GM20000 (cell line): Measurements from ENCODE around the gene ZNF628.
A peak's percentile ranks its signal among the peaks of the same experiment; 100 is the strongest.

Experiments
- DNase-seq: peaks from one replicate; pipeline ENCODE4 v3.0.0; 2012; ENCODE audit warnings: low spot score
- TF ChIP-seq, protein P1 (sequence below): IDR thresholded peaks from 2 replicates; pipeline ENCODE4 v1.5.1; 2012; ENCODE audit warnings: mild to moderate bottlenecking, control low read depth; ENCODE audit errors: extremely low read depth, missing control alignments

Gene ZNF628

DNA sequence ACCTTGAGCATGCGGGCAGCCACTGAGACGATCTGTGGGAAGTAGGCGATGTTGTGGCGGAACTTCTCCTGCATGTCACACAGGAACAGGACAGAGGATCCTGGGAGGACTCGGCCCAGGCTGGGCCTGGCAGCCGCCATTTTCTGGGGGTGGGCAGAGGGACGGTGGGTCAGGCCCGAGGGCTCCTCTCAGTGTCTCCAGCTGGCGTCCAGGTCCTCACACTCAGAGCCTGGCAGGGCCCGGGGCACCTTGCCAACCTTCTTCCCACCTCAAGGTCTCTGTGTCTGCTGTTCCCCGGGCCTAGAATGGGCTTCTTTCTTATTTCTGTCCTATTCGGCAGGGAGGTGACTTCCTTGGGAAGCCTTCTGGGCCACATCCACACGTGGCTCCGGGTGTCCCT is 20.1 kb upstream of the ZNF628 start:
- DNase-seq: no peak
- TF ChIP-seq, protein P1, sequence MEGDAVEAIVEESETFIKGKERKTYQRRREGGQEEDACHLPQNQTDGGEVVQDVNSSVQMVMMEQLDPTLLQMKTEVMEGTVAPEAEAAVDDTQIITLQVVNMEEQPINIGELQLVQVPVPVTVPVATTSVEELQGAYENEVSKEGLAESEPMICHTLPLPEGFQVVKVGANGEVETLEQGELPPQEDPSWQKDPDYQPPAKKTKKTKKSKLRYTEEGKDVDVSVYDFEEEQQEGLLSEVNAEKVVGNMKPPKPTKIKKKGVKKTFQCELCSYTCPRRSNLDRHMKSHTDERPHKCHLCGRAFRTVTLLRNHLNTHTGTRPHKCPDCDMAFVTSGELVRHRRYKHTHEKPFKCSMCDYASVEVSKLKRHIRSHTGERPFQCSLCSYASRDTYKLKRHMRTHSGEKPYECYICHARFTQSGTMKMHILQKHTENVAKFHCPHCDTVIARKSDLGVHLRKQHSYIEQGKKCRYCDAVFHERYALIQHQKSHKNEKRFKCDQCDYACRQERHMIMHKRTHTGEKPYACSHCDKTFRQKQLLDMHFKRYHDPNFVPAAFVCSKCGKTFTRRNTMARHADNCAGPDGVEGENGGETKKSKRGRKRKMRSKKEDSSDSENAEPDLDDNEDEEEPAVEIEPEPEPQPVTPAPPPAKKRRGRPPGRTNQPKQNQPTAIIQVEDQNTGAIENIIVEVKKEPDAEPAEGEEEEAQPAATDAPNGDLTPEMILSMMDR: no peak

GRCh38 chr19:55457683-55458457 is 18.5 kb upstream of the ZNF628 start:
- DNase-seq: no peak
- TF ChIP-seq, protein P1: no peak

DNA sequence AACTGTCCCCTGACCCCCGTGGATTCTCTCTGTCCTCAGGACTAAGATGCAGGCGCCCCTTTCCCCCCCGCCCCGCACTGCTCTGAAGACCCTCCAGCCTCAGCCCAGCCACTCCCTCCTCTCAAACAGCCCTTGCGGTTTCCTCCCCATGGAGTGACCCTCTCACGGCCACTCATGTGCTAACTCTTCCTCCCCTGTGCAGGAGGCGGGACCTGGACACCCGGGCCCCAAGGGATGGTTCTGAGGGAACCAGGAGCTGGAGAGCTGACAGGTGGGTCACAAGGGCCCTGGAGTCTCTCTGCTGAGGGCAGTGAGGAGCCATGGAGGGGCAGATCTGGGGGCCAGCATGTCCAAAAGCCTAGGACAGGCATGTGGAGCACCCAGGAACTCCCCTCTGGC is 16.9 kb upstream of the ZNF628 start:
- TF ChIP-seq, protein P1: no peak
- DNase-seq: no peak

GRCh38 chr19:55459950-55460657 is 16.3 kb upstream of the ZNF628 start:
- TF ChIP-seq, protein P1: no peak
- DNase-seq: no peak

GRCh38 chr19:55460670-55461258 is 15.7 kb upstream of the ZNF628 start:
- TF ChIP-seq, protein P1: no peak
- peak; percentile 80 for DNase-seq

GRCh38 chr19:55461259-55461973 is 15.0 kb upstream of the ZNF628 start, which contains the start of gene ISOC2:
Gene ISOC2 (minus strand): TSS chr19:55461642. CDS start chr19:55456486, 5,156 bp downstream.
- peak; percentile 99 for DNase-seq
- TF ChIP-seq, protein P1: no peak
